ENCODE data around the gene FDXACB1. TPM values are rescaled to one million over a fixed set of nuclear protein-coding genes. Genes with fewer than 3 reads are reported as not detected.

FDXACB1 gene
- total RNA-seq (1 to 10 TPM; 2.5 to 3.1 TPM), total RNA-seq (2.1 to 4.4 reads per million in 2 donors)

GRCh38 chr11:111878849-111879636 lies at the start of gene FDXACB1, which contains the start of gene CFAP68:
TSS of gene FDXACB1 (minus strand) at chr11:111879165. CDS start at chr11:111879132, 33 bp downstream.
TSS of gene CFAP68 (plus strand) at chr11:111879541. CDS start at chr11:111879561, 20 bp downstream.
- peak; percentile 87 to 92 (median 92) for DNase-seq
- Mint-ChIP-seq H3K4me3 (peak within 1 kb of the TSS; percentile 94), H3K27me3 (no peaks in the 10 kb centered on the region), H3K4me1 (peaks cover 18% of the 10 kb centered on the region), H3K36me3 (ENCODE audit: low read depth) (peaks cover 2% of the 10 kb centered on the region), H3K27ac (peak within 1 kb of the TSS; percentile 98)
- H3K9me3 ChIP-seq (ENCODE audit: control insufficient read depth, low read length, poor library complexity, severe bottlenecking), result no peaks in the 10 kb centered on the region
- peak; percentile 89 for ATAC-seq

GRCh38 chr11:111926505-111927391 lies 47.8 kb upstream of the FDXACB1 start:
- H3K4me1 Mint-ChIP-seq, result peaks cover 11% of the 10 kb centered on the region
- H3K27me3 Mint-ChIP-seq, result peaks cover 5% of the 10 kb centered on the region
- H3K9me3 ChIP-seq (ENCODE audit: control insufficient read depth, low read length, poor library complexity, severe bottlenecking), result no peaks in the 10 kb centered on the region
- H3K4me3 Mint-ChIP-seq, result peak overlapping the region; percentile 81
- DNase-seq, result peak; percentile 90 to 95 (median 91)
- peak; percentile 92 for ATAC-seq
- H3K36me3 Mint-ChIP-seq (ENCODE audit: low read depth), result no peaks in the 10 kb centered on the region
- H3K27ac Mint-ChIP-seq, result peak overlapping the region; percentile 81

- Mint-ChIP-seq H3K27ac (peak overlapping the region; percentile 81), H3K4me1 (peaks cover 11% of the 10 kb centered on the region), H3K4me3 (peak overlapping the region; percentile 7), H3K27me3 (peaks cover 8% of the 10 kb centered on the region), H3K36me3 (ENCODE audit: low read depth) (no peaks in the 10 kb centered on the region)
- H3K9me3 ChIP-seq (ENCODE audit: control insufficient read depth, low read length, poor library complexity, severe bottlenecking), result no peaks in the 10 kb centered on the region
- DNase-seq (no peak), ATAC-seq (no peak)
Observed at GRCh38 chr11:111925953-111926352, 47.0 kb upstream of the FDXACB1 start.

GRCh38 chr11:111923951-111924350 lies 45.0 kb upstream of the FDXACB1 start:
- Mint-ChIP-seq H3K36me3 (ENCODE audit: low read depth) (no peaks in the 10 kb centered on the region), H3K27me3 (peaks cover 21% of the 10 kb centered on the region), H3K27ac (no peak overlapping the region), H3K4me3 (no peak overlapping the region), H3K4me1 (peaks cover 11% of the 10 kb centered on the region)
- no peaks in the 10 kb centered on the region for H3K9me3 ChIP-seq (ENCODE audit: control insufficient read depth, low read length, poor library complexity, severe bottlenecking)
- ATAC-seq (no peak), DNase-seq (no peak)

- Mint-ChIP-seq H3K36me3 (ENCODE audit: low read depth) (no peaks in the 10 kb centered on the region), H3K27me3 (peaks cover 25% of the 10 kb centered on the region), H3K4me3 (no peak overlapping the region), H3K27ac (no peak overlapping the region), H3K4me1 (peaks cover 11% of the 10 kb centered on the region)
- ATAC-seq (no peak), DNase-seq (no peak)
- no peaks in the 10 kb centered on the region for H3K9me3 ChIP-seq (ENCODE audit: control insufficient read depth, low read length, poor library complexity, severe bottlenecking)
Observed at GRCh38 chr11:111923351-111923788, 44.4 kb upstream of the FDXACB1 start.

GRCh38 chr11:111922803-111923202 lies 43.8 kb upstream of the FDXACB1 start:
- H3K27ac Mint-ChIP-seq, result no peak overlapping the region
- peaks cover 25% of the 10 kb centered on the region for H3K27me3 Mint-ChIP-seq
- DNase-seq, result no peak
- no peak overlapping the region for H3K4me3 Mint-ChIP-seq
- peaks cover 11% of the 10 kb centered on the region for H3K4me1 Mint-ChIP-seq
- no peaks in the 10 kb centered on the region for H3K9me3 ChIP-seq (ENCODE audit: control insufficient read depth, low read length, poor library complexity, severe bottlenecking)
- no peaks in the 10 kb centered on the region for H3K36me3 Mint-ChIP-seq (ENCODE audit: low read depth)
- no peak for ATAC-seq

- no peak for ATAC-seq
- H3K9me3 ChIP-seq (ENCODE audit: control insufficient read depth, low read length, poor library complexity, severe bottlenecking), result no peaks in the 10 kb centered on the region
- Mint-ChIP-seq H3K27ac (no peak overlapping the region), H3K36me3 (ENCODE audit: low read depth) (peaks cover 4% of the 10 kb centered on the region), H3K4me1 (peaks cover 6% of the 10 kb centered on the region), H3K4me3 (no peak overlapping the region), H3K27me3 (peaks cover 33% of the 10 kb centered on the region)
- DNase-seq, result no peak
Observed at GRCh38 chr11:111921541-111922230, 42.7 kb upstream of the FDXACB1 start.

- no peaks in the 10 kb centered on the region for H3K9me3 ChIP-seq (ENCODE audit: control insufficient read depth, low read length, poor library complexity, severe bottlenecking)
- Mint-ChIP-seq H3K27ac (no peak overlapping the region), H3K4me1 (peaks cover 5% of the 10 kb centered on the region), H3K4me3 (no peak overlapping the region), H3K36me3 (ENCODE audit: low read depth) (peaks cover 6% of the 10 kb centered on the region), H3K27me3 (peaks cover 41% of the 10 kb centered on the region)
- ATAC-seq, result no peak
- DNase-seq, result no peak
Observed at GRCh38 chr11:111920908-111921307, 41.9 kb upstream of the FDXACB1 start.

- no peaks in the 10 kb centered on the region for H3K9me3 ChIP-seq (ENCODE audit: control insufficient read depth, low read length, poor library complexity, severe bottlenecking)
- Mint-ChIP-seq H3K27ac (no peak within 1 kb of the TSS), H3K36me3 (ENCODE audit: low read depth) (peaks cover 6% of the 10 kb centered on the region), H3K4me3 (no peak within 1 kb of the TSS), H3K27me3 (peaks cover 52% of the 10 kb centered on the region), H3K4me1 (no peaks in the 10 kb centered on the region)
- ATAC-seq, result no peak
- DNase-seq, result no peak
Observed at GRCh38 chr11:111918390-111919256, 39.7 kb upstream of the FDXACB1 start, which contains the start of gene C11orf52. TSS of gene C11orf52 (plus strand) at chr11:111918913. CDS start at chr11:111918973, 60 bp downstream.

GRCh38 chr11:111917788-111918187 lies 38.8 kb upstream of the FDXACB1 start:
- no peak overlapping the region for H3K27ac Mint-ChIP-seq
- ATAC-seq, result no peak
- DNase-seq, result no peak
- no peaks in the 10 kb centered on the region for H3K9me3 ChIP-seq (ENCODE audit: control insufficient read depth, low read length, poor library complexity, severe bottlenecking)
- H3K4me3 Mint-ChIP-seq, result no peak overlapping the region
- peaks cover 6% of the 10 kb centered on the region for H3K36me3 Mint-ChIP-seq (ENCODE audit: low read depth)
- H3K4me1 Mint-ChIP-seq, result no peaks in the 10 kb centered on the region
- H3K27me3 Mint-ChIP-seq, result peaks cover 57% of the 10 kb centered on the region

GRCh38 chr11:111917312-111917711 lies 38.3 kb upstream of the FDXACB1 start:
- ATAC-seq, result no peak
- H3K27ac Mint-ChIP-seq, result no peak overlapping the region

GRCh38 chr11:111916768-111917167 lies 37.8 kb upstream of the FDXACB1 start:
- Mint-ChIP-seq H3K4me3 (no peak overlapping the region), H3K4me1 (no peaks in the 10 kb centered on the region), H3K36me3 (ENCODE audit: low read depth) (peaks cover 6% of the 10 kb centered on the region), H3K27ac (no peak overlapping the region), H3K27me3 (peaks cover 63% of the 10 kb centered on the region)
- ATAC-seq (no peak), DNase-seq (no peak)
- H3K9me3 ChIP-seq (ENCODE audit: control insufficient read depth, low read length, poor library complexity, severe bottlenecking), result no peaks in the 10 kb centered on the region

More at GRCh38 chr11:111917312-111917711, 38.3 kb upstream of the FDXACB1 start:
- Mint-ChIP-seq H3K27me3 (peaks cover 57% of the 10 kb centered on the region), H3K4me3 (no peak overlapping the region), H3K36me3 (ENCODE audit: low read depth) (peaks cover 6% of the 10 kb centered on the region), H3K4me1 (no peaks in the 10 kb centered on the region)
- DNase-seq, result no peak
- no peaks in the 10 kb centered on the region for H3K9me3 ChIP-seq (ENCODE audit: control insufficient read depth, low read length, poor library complexity, severe bottlenecking)

Measured in T-helper 17 cell (primary cell).